HG03521 (cell line): ENCODE measurements around the gene DUSP28.

Source experiments
- ATAC-seq: cut with Tn5 transposase; IDR thresholded peaks from one replicate; pipeline ENCODE4 v1.9.1; 2021; ENCODE audit warnings: mild to moderate bottlenecking, moderate library complexity; ENCODE audit not compliant: unreplicated experiment

Gene DUSP28

DNA sequence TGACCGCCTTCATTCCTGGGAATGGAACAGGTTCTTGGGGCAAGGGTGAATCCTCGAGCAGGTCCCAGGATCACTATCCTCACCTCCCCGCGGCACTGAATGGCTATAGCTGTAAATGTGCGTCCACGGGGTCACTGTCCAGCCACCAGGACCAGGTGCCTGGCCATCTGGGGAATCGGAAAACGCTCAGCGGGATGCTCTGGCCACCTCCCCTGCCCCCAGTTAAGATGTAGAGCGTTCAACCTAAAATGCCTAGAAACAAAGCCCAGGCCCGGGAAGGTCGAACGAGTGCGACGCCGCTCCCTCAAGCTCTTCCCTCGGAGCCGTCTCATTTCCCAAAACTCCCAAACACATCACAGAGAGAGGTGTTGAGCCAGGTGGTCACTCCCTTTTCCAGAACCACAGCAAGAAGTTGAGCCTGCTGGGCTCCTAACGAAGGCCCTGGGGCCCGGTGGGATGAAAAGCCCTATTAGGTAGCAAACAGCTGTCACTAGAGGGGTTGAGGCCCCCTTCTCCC is 25.6 kb downstream of the DUSP28 start:
- ATAC-seq, result no peak

DNA sequence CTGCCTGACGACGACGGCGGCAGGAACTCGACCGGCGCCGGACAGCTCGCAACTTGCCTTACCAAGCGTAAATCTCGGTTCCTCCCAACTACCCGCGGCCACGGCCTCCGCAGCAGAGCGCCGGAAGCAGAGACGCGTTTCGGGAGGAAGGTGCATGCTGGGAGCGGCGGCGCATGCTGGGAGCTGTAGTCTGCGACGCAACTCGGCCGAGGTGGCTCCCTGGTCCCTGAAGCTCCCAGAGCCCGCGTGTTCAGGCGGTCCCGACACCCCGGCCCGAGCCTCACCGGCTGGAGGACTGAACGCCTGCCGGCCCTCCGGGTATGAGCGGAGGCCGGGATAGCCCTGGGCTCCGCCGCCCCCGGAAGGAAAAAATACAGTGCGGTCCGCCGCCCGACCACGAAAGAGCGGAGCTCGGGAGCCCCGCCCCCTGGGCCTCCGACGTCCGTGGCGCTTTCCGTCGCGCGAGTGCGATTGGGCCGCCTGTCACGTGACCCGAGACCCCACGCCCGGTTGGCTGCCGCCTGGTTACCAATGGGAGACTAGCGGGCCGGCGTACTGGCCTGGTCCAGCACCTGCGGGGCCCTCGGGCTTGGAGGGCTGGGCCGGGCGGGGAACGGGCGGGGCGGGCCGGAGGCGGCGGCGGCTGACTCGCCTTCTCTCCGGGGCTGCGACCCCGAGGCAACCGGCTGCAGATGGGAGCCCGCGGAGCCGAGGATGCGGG is 26.2 kb downstream of the DUSP28 start, which contains the start of gene CAPN10:
TSS of gene CAPN10 (plus strand) at position 537 of the 721 bp plus-strand sequence. CDS start at position 715, 178 bp downstream.
- ATAC-seq, result peak; percentile 61

DNA sequence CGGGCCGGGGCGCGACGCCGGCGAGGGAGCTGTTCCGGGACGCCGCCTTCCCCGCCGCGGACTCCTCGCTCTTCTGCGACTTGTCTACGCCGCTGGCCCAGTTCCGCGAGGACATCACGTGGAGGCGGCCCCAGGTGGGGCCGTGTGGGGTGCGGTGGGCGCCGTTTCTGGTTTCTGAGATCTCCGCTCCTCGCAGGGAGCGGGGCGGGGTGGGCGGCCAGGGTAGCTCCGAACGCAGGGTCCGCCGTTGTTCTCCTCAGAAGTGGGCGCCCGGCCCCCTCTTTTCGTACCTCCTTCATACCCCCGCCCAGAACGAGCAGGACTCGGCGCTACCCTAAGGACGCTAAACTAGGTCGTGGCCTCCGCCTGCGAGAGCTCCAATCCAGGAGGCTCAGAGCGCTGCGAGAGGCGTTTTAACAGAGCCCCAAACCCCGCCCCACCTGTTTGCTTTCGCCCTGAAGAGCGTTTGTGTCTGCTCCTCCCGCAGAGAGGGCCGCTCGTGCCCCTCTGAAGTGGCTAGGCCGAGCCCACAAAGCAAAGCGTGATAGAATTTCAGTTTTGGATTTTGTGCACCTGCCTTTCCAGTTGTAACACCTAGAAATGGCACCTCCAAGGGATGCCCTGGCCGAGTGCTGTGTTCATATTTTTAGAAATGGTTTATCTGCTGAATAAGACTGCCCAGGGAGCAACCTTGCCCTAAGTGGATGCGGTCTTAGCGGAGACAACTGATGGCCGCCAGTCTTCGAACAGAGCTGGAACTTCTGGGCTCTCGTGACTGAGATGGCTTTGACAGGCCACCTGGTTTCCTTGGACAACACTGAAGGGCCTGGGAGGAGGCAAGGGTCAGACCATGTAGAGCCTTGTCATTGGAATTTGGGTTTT is 27.0 kb downstream of the DUSP28 start:
- peak; percentile 1 for ATAC-seq

DNA sequence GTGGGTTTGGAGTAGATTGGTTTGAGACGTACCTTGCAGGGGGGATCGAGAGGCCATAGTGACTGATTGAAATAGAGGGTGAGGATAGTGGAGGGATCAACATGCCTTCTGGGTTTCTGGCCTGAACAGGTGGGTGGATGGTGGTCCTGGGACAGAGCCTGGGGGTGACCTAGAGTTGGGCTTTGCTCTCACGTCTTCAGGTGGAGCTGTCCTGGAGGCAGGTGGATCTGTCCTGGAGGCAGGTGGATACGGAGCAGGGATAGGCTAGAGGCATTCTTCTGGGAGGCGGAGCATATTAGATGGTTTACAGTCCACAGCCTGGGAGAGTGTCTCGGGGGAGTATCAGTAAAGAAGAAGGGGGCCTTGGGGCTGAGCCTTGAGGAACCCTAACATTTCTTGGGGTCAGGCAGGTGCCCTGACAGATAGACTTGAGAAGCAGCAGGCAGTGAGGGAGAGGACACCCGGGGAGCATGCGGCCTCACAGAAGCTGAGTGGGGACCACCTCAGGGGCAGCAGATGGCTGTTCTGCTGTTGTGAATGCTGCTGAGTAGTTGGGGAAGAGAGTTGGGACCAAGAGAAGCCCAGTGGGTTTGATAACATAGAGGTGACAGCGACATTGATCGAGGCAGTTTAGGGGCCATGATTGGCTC is 28.0 kb downstream of the DUSP28 start:
- no peak for ATAC-seq

DNA sequence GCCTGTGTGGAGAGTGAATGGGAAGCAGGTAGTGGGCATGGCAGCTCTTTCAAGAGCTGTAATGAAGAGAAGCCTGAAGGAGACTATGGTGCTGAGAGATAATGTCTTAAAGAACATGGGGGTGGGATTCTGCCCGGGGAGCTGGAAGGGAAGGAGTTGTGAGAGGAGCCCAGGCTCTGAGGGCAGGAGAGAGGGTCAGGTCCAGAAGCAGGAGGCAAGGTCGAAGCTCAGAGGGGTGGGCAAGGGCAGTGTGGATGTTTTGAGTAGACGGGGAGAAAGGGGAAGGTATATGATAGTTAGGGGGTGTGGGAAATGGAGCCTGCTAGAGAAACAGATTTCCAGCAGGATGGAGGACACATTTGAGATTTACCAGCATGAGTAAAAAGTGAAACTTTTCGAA is 28.5 kb downstream of the DUSP28 start:
- ATAC-seq, result no peak

DNA sequence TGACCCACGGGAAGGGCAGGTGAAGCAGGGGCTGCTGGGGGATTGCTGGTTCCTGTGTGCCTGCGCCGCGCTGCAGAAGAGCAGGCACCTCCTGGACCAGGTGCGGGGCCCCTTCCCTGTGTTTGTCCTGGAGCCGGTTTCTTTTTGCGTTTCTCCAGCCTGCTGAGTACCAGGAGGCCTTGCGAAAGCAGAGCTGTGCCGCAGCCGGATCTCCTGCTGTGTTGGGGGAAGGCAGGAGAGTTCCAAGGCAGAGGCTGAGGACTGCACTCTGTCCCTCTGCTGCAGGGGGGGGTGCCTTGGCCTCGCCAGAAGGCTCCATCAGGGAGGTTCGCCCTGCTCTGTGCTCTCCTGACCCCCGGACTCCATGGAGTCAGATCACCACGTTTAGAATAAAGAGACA is 29.2 kb downstream of the DUSP28 start:
- ATAC-seq, result no peak

DNA sequence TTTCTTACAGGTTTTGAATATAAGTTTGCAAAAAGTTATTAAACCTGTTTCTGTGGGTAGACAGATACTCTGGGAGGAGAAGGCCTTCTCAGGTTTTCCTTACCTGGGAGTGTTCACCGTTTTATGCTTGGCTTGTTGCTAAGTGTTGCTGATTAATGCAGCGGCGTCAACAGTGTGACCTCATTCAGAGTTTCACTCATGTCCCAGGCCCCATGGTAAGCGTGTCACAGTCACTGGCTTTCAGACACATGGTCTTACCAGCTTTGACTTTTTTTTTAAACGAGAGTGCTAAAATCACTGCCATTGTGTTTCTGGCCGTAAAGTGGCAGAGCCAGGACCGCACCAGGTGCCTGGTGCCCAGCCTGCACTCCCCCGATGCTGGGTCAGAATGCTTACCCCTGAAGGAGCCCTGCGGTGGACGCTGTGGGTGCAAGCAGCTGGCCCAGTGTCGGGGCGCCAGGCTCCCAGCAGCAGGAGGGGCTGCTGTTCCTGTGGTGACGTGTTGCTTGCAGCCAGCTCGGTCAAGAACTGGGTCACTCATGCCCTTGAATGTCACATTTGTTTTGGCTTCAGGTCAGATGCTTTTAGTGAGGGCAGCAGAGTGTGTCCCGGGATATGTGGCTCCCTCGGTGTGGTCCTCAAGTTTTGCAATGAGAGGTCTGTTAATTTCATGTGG is 29.8 kb downstream of the DUSP28 start:
- ATAC-seq, result no peak

DNA sequence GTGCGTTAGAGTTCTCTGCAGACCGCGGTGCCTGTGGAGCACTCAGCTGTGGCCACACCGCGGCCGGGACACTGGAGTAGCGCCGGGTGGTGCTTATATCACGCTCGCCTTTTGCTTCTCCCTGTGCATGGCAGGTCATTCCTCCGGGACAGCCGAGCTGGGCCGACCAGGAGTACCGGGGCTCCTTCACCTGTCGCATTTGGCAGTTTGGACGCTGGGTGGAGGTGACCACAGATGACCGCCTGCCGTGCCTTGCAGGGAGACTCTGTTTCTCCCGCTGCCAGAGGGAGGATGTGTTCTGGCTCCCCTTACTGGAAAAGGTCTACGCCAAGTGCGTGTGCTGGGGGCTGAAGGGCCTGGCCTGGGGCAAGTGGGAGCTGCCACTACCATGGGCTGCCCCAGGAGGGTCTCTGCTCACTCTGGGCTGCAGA is 30.5 kb downstream of the DUSP28 start:
- ATAC-seq, result no peak

DNA sequence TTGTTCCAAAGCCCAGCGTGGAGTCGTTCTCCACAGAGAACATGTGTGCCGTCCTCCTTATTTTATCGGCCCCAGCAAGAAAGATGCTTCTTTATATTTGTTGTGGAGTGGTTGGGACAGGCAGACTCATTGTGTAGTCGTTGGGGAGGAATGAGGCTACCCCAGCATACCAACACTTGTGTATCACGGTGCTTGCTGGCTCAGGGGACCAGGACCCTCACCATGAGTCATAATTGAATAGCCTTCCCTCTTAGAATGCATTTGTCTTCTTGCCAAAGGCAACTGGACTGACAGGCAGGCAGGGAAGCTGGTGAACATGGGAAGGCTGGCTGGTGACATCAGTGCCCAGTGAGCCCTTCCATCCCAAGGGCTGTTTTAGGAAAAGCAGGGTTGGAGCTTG is 31.1 kb downstream of the DUSP28 start:
- ATAC-seq, result no peak

DNA sequence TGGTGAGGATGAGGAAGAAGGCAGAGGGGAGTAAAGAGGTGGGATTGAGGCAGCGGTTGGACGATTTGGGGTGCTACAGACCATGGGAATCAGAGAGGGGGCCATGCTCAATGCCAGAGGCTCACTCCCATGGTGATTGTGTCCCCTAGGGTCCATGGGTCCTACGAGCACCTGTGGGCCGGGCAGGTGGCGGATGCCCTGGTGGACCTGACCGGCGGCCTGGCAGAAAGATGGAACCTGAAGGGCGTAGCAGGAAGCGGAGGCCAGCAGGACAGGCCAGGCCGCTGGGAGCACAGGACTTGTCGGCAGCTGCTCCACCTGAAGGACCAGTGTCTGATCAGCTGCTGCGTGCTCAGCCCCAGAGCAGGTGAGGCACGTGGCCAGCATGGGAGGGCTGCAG is 31.6 kb downstream of the DUSP28 start:
- no peak for ATAC-seq

DNA sequence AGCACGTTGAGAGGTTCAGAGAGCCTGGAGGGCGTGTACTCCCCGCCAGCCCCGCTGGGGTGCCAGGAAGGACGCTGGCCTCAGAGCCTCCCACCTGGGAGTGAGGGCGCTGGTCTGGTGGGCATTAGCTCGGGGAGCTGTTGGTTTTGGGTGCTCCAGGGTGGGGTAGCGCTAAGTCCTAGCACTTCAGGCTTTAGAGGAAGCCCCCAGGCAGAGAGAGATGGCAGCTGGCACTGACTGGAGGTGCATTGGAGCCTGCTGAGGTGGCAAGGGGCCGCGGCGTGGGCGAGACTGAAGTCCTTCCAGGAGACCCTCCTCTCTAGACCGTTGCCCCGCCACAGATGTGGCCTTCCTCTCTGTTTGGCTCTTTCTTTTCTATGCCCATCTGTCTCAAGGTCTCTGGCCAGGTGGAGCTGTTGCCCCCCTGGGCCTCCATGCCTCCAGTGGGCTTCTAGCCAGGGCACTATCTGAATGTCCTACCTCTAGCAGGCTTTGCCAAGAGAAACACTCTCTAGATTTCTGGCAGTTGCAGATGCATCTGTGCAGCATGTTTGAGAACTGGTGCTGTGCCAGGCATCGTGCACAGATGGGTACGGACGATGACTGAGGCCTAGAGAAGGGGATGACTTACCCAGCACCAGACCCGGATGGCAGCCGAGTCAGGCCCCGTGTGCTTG is 33.0 kb downstream of the DUSP28 start:
- ATAC-seq, result no peak

DNA sequence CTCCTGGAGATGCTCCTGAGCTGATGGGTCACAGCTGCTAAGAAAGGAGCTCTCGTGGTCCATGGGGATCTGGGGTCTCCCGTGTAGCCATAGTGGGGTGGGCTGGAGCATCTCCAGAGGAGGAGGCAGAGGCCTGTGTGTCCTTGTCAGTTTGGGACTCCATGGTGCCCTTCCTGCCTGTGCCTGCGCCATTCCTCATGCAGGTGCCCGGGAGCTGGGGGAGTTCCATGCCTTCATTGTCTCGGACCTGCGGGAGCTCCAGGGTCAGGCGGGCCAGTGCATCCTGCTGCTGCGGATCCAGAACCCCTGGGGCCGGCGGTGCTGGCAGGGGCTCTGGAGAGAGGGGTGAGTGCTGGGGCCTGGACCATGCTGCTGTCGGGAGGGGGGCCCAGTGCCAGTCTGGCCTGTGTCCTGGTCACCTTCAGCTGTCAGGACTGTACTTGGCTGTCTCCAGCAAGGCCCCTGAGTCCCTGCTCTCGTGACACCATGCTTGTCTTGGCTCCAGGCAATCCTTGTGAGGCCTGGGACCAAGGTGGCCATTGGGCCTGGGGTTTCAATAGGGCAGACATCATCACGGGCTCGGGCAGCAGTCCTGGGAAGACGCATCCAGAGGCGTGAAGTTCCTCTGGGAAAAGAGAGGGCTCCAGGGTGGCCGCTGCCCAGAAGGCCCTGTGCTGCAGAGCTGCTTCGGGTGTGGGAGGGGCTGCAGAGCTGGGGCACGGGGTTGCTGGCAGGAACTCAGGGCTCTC is 33.7 kb downstream of the DUSP28 start:
- ATAC-seq, result no peak

DNA sequence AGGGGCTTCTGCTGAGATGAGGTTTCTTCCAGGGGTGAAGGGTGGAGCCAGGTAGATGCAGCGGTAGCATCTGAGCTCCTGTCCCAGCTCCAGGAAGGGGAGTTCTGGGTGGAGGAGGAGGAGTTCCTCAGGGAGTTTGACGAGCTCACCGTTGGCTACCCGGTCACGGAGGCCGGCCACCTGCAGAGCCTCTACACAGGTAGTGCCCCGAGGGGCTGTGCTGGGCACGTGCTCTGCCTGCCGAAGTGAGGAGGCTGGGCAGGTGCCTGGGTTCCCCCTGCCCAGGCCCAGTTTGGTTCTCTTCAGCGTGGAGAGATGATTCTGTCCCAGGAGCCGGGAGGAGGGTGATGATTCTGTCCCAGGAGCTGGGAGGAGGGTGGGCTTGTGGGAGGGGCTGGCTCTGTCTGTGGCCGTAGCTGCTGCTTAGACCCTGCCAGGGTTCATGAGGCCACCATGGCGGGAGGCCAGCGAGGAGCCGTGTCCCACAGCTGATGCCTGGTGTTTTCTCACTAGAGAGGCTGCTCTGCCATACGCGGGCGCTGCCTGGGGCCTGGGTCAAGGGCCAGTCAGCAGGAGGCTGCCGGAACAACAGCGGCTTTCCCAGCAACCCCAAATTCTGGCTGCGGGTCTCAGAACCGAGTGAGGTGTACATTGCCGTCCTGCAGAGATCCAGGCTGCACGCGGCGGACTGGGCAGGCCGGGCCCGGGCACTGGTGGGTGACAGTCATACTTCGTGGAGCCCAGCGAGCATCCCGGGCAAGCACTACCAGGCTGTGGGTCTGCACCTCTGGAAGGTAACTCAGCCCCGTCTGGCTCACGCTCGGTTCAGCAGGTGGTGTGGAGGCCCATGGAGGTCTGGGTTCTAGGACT is 34.6 kb downstream of the DUSP28 start:
- no peak for ATAC-seq

DNA sequence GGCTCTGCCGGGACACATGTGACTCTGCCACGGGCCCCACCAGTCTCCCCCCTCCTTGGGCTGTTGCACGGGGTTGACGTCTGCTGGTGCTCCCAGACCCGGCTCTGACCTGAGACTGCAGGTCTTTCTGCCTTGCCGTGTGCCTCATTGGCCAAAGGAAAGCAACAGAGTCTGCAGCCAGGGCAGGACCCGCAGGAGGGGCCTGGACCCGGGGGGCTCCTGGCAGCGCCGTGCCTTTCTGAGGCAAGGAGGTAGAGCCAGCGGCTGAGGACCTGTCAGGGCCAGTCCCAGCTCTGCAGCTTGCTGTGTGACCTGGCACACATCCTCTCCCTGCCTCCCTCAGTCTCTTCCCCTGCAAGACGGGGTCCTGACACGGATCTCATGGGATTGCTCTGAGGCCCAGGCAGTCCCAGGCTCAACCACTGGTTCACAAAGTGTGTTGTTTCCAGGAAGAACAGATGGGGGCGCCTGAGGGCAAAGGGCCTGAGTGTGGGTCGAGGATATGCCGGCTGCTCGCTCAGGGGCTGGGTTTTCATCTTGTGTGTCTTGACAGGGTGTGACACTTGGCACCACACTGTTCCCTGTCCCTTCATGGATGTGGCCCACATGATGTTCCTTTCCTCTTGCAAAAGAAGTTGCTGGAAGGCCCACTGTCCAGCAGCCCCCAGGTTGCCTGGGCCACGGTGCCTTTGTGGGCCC is 35.4 kb downstream of the DUSP28 start:
- no peak for ATAC-seq

DNA sequence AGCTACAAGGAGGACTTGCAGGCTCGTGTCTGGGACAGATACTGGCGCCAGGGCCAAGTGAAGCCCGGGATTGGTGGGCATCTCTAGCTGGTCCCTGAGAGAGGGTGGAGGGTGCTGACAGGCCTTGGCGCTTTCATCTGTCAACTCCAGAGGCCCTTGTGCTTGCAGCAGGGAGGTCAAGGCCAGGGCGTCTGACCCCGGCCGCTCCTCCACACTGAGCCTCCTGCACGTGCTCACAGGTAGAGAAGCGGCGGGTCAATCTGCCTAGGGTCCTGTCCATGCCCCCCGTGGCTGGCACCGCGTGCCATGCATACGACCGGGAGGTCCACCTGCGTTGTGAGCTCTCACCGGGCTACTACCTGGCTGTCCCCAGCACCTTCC is 35.9 kb downstream of the DUSP28 start:
- ATAC-seq, result no peak

DNA sequence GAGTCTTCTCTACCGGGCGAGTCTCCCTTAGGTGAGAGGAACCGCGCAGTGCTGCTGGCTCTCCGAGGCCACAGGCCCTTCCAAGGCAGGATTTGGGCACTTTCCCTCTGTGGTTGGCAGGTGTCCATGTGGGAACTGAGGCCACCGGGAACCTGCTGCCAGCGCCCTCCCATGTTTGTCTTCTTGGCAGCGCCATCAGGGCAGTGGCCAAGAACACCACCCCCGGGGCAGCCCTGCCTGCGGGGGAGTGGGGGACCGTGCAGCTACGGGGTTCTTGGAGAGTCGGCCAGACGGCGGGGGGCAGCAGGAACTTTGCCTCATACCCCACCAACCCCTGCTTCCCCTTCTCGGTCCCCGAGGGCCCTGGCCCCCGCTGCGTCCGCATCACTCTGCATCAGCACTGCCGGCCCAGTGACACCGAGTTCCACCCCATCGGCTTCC is 36.4 kb downstream of the DUSP28 start:
- ATAC-seq, result no peak

DNA sequence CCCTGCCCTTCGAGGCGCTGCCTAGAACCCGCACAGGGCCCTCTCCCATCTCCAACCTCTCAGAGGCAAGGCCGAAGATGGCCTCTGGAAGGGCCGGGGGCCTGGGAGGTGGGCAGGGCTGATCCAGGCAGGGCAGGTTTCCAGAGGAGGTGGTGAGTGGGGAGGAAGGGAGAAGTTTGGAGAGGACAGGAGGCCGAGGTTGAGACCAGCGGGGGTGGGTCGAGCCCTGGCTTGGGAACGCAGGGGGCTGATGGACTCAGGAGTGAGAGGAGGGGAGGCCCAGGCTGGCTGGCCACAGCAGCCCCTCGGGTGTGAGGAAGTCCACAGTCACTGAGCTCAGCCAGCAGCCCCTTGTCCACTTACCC is 36.9 kb downstream of the DUSP28 start:
- no peak for ATAC-seq
